ENCODE results near the gene BRCC3.
"Not testable (repeated sequence)": the region's sequence is repeated elsewhere in the genome, so short reads cannot be mapped to it uniquely, and the experiment has no call there.

Gene BRCC3

DNA sequence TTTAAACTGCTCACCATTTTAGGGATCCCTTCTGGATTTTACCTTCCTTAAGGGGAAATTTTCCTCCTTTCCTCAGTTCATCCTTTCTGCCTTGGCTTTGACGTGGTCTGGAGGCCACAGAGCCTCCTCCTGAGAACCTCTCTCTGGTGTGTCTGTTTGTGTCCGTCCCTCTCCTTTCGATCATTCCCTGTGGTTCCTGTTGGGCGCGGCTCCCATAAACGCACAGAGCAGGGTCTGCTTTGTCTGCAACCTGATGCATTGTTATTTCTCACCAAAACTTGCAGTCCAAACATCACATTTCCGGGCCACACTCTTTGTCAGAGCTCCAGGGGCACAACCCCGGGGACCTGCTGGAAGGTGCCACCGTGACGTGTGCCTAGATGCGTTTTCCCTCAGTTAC is 76.9 kb downstream of the BRCC3 start:
- not testable (repeated sequence) for DNase-seq

- no peak for DNase-seq
These were observed 77.6 kb downstream of the BRCC3 start for GRCh38 chrX:155148724-155149537.

DNA sequence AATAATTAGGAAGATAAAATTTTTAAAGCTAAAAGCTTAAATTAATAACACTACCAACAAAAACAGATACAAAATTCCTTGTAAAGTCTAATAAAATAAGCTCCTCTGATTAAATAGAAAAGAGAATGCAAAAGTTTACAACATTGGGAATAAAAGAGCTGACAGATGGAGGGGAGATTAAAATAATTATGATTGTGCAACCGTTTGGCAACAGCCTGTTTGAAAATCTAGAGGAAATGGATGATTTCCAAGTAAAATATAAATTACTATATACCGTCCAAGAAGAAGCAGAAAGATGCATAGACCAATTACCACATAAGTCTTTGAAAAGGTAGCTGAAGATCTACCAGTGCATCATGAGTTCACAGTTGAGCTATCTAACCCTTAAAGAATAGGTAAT is 98.6 kb downstream of the BRCC3 start:
- DNase-seq, result no peak
